Liver (tissue), 9 donors: ENCODE measurements around the gene EMCN. TPM values are rescaled to one million over a fixed set of nuclear protein-coding genes. Genes with fewer than 3 reads are reported as not detected.

Experiments used
- DNase-seq: peaks from one replicate; pipeline ENCODE4 v3.0.0-alpha.2; 2017; ENCODE audit warnings: low spot score
- H3K27ac ChIP-seq, 2 donors: one replicate each; pipeline ENCODE4 v1.7.0; 2013; ENCODE audit warnings: inconsistent platforms in 2 of 2, low read length in 2 of 2, control low read depth in 1 of 2, low read depth in 1 of 2, mild to moderate bottlenecking in 1 of 2
- H3K27me3 ChIP-seq, 4 donors: one replicate each; pipeline versions ENCODE4 v1.6.1 to v1.7.0; 2013; ENCODE audit warnings: low read length in 3 of 4, inconsistent platforms in 1 of 4, mild to moderate bottlenecking in 1 of 4, moderate library complexity in 1 of 4; ENCODE audit not compliant: control insufficient read depth in 4 of 4, insufficient read depth in 4 of 4
- H3K36me3 ChIP-seq, 4 donors: one replicate each; pipeline versions ENCODE4 v1.6.1 to v1.7.0; 2013; ENCODE audit warnings: low read length in 3 of 4, mild to moderate bottlenecking in 3 of 4, low read depth in 1 of 4, moderate library complexity in 1 of 4; ENCODE audit not compliant: control insufficient read depth in 4 of 4, insufficient read depth in 3 of 4
- H3K4me1 ChIP-seq, 4 donors: one replicate each; pipeline versions ENCODE4 v1.6.1 to v1.7.0; 2013; ENCODE audit warnings: low read length in 3 of 4, mild to moderate bottlenecking in 3 of 4, moderate library complexity in 1 of 4; ENCODE audit not compliant: control insufficient read depth in 4 of 4, insufficient read depth in 4 of 4
- H3K4me3 ChIP-seq, 3 donors: one replicate each; pipeline versions ENCODE4 v1.6.1 to v1.7.0; 2013; ENCODE audit warnings: low read length in 3 of 3, control low read depth in 1 of 3, low read depth in 1 of 3, mild to moderate bottlenecking in 1 of 3
- H3K9ac ChIP-seq, 2 donors: one replicate each; pipeline ENCODE4 v1.7.0; 2013; ENCODE audit warnings: low read length in 2 of 2, mild to moderate bottlenecking in 2 of 2, moderate library complexity in 2 of 2, control low read depth in 1 of 2, low read depth in 1 of 2
- H3K9me3 ChIP-seq, 4 donors: one replicate each; pipeline versions ENCODE4 v1.6.1 to v1.7.0; 2013; ENCODE audit warnings: low read length in 3 of 4; ENCODE audit not compliant: control insufficient read depth in 4 of 4
- EGR1 ChIP-seq, 2 donors: IDR thresholded peaks; 2 replicates each; pipeline ENCODE4 v1.6.1; 2016 to 2018; ENCODE audit warnings: antibody characterized with exemption in 2 of 2, low read depth in 2 of 2
- FOXA1 ChIP-seq: IDR thresholded peaks from 2 replicates; pipeline ENCODE4 v1.6.1; 2016; ENCODE audit warnings: antibody characterized with exemption
- FOXA2 ChIP-seq: IDR thresholded peaks from 2 replicates; pipeline ENCODE4 v1.6.1; 2016; ENCODE audit warnings: antibody characterized with exemption
- GABPA ChIP-seq, 2 donors: IDR thresholded peaks in 1 of 2; conservative IDR thresholded peaks in 1 of 2; 2 replicates each; pipeline ENCODE4 v1.6.1; 2016; ENCODE audit warnings: antibody characterized with exemption in 2 of 2, mild to moderate bottlenecking in 1 of 2, moderate library complexity in 1 of 2
- HNF4A ChIP-seq, 2 donors: conservative IDR thresholded peaks; 2 replicates each; pipeline ENCODE4 v1.6.1; 2016; ENCODE audit warnings: antibody characterized with exemption in 2 of 2, mild to moderate bottlenecking in 2 of 2
- HNF4G ChIP-seq: IDR thresholded peaks from 2 replicates; pipeline ENCODE4 v1.6.1; 2016; ENCODE audit warnings: antibody characterized with exemption
- NR2F2 ChIP-seq: IDR thresholded peaks from 2 replicates; pipeline ENCODE4 v1.6.1; 2016; ENCODE audit warnings: antibody characterized with exemption
- RAD21 ChIP-seq, 2 donors: IDR thresholded peaks; 2 replicates each; pipeline ENCODE4 v1.6.1; 2016; ENCODE audit warnings: antibody characterized with exemption in 2 of 2, mild to moderate bottlenecking in 2 of 2
- SP1 ChIP-seq: IDR thresholded peaks from 2 replicates; pipeline ENCODE4 v1.6.1; 2018; ENCODE audit warnings: antibody characterized with exemption, mild to moderate bottlenecking
- TAF1 ChIP-seq: conservative IDR thresholded peaks from 2 replicates; pipeline ENCODE4 v1.6.1; 2016; ENCODE audit warnings: antibody characterized with exemption, mild to moderate bottlenecking
- YY1 ChIP-seq: IDR thresholded peaks from 2 replicates; pipeline ENCODE4 v1.6.1; 2016; ENCODE audit warnings: antibody characterized with exemption, mild to moderate bottlenecking
- WGBS: extraction: QIAGEN DNeasy Blood & Tissue Kit; methylation state at CpG from one replicate; pipeline ENCODE4 v1.1.7; 2013; 5-methylcytosine and 5-hydroxymethylcytosine counted together
- polyA plus RNA-seq, 2 donors: library from polyadenylated mRNA; stranded (reverse) in 1 of 2; unstranded in 1 of 2; fragments of 200-250 nt in 1 of 2; fragments of >200 nt in 1 of 2; fragmentation: Nextera tagmentation in 1 of 2; extraction: Ambion mirVana in 1 of 2; gene quantifications; one replicate each; pipeline versions ENCODE4 v1.2.1 to v1.2.3, GENCODE V29; 2013 to 2015
- total RNA-seq, 2 donors: library from RNA; depleted of rRNA; stranded (reverse); fragments of >200 nt; gene quantifications; one replicate each; pipeline ENCODE4 v1.2.3, GENCODE V29; 2014
- TF ChIP-seq, protein P1 (sequence below): IDR thresholded peaks from 2 replicates; pipeline ENCODE4 v1.6.1; 2016; ENCODE audit warnings: antibody characterized with exemption
- TF ChIP-seq, protein P2 (sequence below): IDR thresholded peaks from 2 replicates; pipeline ENCODE4 v1.6.1; 2016; ENCODE audit warnings: antibody characterized with exemption
- TF ChIP-seq, protein P3 (sequence below): IDR thresholded peaks from 2 replicates; pipeline ENCODE4 v1.6.1; 2016; ENCODE audit warnings: antibody characterized with exemption
- TF ChIP-seq, protein P4 (sequence below): fragments of 150-350 bp; IDR thresholded peaks from 2 replicates; pipeline ENCODE4 v1.5.1; 2017; ENCODE audit warnings: improper control_type of control experiment, low read depth, low read length; ENCODE audit not compliant: missing input control
- donor health status: healthy.
- donor health status: healthy.
- donor health status: healthy.
- donor health status: healthy.
- donor health status: healthy.

Gene EMCN
- total and polyA plus RNA-seq, 4 donors: 1.8 to 4.4 (median 2.5) TPM

DNA sequence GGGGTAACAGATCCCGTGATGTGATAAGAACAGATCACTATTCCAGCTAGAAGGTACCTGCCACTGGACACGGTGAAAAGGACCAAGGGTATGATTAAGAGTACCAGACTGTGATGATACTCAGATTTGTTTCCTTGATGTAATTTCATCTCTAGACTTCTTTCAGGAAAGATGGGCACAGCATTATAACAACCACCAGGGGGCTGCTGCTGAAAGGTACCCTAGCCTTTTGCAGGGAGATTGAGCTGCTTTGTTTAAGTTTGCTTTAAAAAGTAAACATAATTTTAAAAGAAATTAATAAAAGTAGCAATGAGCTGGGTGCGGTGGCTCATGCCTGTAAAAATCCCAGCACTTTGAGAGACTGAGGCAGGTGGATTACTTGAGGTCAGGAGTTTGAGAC, 145.4 kb downstream of the EMCN start:
- Histone ChIP-seq H3K9me3 (no peaks in the 10 kb centered on the region), H3K27me3 (no peaks in the 10 kb centered on the region), H3K4me3 (no peak overlapping the region), H3K4me1 (no peaks in the 10 kb centered on the region), H3K27ac (no peak overlapping the region), H3K9ac (no peak overlapping the region), H3K36me3 (no peaks in the 10 kb centered on the region)
- TF ChIP-seq RAD21 (IDR thresholded peaks at IDR 0.05): no peak
- TF ChIP-seq NR2F2: no peak
- TF ChIP-seq FOXA1: no peak
- WGBS: 72% methylated on average over 3 of the region's 3 CpGs
- DNase-seq: no peak

DNA sequence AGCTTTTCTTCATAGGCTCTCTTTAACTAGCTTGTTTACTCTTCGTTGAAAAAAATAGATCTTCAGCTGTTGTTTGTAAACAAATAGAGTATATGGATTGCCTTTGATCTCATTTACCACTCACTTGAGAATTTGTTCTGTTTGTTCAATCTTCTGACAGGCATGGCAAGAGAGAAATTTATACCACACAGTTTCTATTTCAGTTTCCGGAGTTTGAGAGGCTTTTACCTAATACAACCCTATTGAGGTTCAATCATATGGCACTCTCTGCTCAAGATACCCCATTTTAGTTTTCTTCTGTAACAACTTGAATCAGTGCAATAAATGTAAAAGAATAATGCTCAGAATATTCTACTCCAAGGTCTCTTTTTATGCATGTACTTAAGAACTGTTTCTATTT, 148.0 kb downstream of the EMCN start:
- TF ChIP-seq, protein P1, sequence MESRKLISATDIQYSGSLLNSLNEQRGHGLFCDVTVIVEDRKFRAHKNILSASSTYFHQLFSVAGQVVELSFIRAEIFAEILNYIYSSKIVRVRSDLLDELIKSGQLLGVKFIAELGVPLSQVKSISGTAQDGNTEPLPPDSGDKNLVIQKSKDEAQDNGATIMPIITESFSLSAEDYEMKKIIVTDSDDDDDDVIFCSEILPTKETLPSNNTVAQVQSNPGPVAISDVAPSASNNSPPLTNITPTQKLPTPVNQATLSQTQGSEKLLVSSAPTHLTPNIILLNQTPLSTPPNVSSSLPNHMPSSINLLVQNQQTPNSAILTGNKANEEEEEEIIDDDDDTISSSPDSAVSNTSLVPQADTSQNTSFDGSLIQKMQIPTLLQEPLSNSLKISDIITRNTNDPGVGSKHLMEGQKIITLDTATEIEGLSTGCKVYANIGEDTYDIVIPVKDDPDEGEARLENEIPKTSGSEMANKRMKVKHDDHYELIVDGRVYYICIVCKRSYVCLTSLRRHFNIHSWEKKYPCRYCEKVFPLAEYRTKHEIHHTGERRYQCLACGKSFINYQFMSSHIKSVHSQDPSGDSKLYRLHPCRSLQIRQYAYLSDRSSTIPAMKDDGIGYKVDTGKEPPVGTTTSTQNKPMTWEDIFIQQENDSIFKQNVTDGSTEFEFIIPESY: no peak
- TF ChIP-seq RAD21 (IDR thresholded peaks at IDR 0.05) (no peak), HNF4A (conservative IDR thresholded peaks at IDR 0.05) (no peak), EGR1 (IDR thresholded peaks at IDR 0.05; ENCODE audit: low read depth in 2 of 2) (no peak), NR2F2 (no peak), YY1 (no peak), FOXA2 (no peak), SP1 (no peak), HNF4G (no peak), TAF1 (no peak), GABPA (IDR thresholded peaks at IDR 0.05 in 1 of 2, conservative IDR thresholded peaks at IDR 0.05 in 1 of 2) (no peak)
- TF ChIP-seq, protein P2, sequence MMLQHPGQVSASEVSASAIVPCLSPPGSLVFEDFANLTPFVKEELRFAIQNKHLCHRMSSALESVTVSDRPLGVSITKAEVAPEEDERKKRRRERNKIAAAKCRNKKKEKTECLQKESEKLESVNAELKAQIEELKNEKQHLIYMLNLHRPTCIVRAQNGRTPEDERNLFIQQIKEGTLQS: no peak
- TF ChIP-seq, protein P3, sequence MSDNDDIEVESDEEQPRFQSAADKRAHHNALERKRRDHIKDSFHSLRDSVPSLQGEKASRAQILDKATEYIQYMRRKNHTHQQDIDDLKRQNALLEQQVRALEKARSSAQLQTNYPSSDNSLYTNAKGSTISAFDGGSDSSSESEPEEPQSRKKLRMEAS: no peak
- TF ChIP-seq, protein P4, sequence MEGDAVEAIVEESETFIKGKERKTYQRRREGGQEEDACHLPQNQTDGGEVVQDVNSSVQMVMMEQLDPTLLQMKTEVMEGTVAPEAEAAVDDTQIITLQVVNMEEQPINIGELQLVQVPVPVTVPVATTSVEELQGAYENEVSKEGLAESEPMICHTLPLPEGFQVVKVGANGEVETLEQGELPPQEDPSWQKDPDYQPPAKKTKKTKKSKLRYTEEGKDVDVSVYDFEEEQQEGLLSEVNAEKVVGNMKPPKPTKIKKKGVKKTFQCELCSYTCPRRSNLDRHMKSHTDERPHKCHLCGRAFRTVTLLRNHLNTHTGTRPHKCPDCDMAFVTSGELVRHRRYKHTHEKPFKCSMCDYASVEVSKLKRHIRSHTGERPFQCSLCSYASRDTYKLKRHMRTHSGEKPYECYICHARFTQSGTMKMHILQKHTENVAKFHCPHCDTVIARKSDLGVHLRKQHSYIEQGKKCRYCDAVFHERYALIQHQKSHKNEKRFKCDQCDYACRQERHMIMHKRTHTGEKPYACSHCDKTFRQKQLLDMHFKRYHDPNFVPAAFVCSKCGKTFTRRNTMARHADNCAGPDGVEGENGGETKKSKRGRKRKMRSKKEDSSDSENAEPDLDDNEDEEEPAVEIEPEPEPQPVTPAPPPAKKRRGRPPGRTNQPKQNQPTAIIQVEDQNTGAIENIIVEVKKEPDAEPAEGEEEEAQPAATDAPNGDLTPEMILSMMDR: no peak
- Histone ChIP-seq H3K27ac (no peak overlapping the region), H3K27me3 (no peaks in the 10 kb centered on the region), H3K4me3 (no peak overlapping the region), H3K36me3 (no peaks in the 10 kb centered on the region), H3K4me1 (no peaks in the 10 kb centered on the region), H3K9me3 (no peaks in the 10 kb centered on the region), H3K9ac (no peak overlapping the region)
- DNase-seq: no peak
- 73% methylated on average over 2 of the region's 2 CpGs for WGBS

DNA sequence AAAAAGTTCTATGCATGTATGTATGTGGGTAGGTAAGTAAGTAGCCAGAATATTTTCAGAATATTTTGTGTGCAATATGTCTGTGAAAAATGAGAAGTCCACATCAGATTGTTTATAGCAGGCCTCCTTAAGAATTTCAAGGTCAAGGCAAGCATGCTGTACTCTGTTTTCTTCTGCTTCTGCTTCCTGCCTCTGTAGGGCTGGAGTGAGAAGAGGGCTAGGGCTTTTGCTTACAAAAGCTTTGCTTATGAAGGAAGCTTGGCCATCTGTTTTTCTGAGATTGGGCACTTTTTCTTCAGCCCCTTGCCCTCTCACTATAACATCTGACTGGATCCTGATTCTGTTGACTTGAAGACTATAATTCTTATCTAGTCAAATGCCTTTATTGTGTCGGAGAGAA, 150.4 kb downstream of the EMCN start:
- no peak for DNase-seq
- Histone ChIP-seq H3K4me1 (no peaks in the 10 kb centered on the region), H3K9me3 (no peaks in the 10 kb centered on the region), H3K9ac (no peak overlapping the region), H3K27ac (no peak overlapping the region), H3K4me3 (no peak overlapping the region), H3K27me3 (no peaks in the 10 kb centered on the region), H3K36me3 (no peaks in the 10 kb centered on the region)
- WGBS: 56% methylated on average over 1 of the region's 1 CpG
- TF ChIP-seq FOXA1 (no peak), NR2F2 (peak; percentile 26)
